Choroid plexus epithelial cell (primary cell): ENCODE measurements around the gene HOXC5.
A peak's percentile ranks its signal among the peaks of the same experiment; 100 is the strongest.

ENCODE experiments used
- DNase-seq: peaks from one replicate; pipeline ENCODE4 v3.0.0-alpha.2; 2010; ENCODE audit warnings: low read depth
- H3K4me3 ChIP-seq: 2 replicates; pipeline ENCODE4 v1.5.1; 2011; ENCODE audit warnings: low read depth, mild to moderate bottlenecking, control low read depth, low read length, moderate library complexity
- TF ChIP-seq, protein P1 (sequence below): conservative IDR thresholded peaks from 2 replicates; pipeline ENCODE4 v1.5.1; 2011; ENCODE audit warnings: low read depth, mild to moderate bottlenecking, control low read depth, inconsistent platforms, low read length, moderate library complexity

The HOXC5 gene

DNA sequence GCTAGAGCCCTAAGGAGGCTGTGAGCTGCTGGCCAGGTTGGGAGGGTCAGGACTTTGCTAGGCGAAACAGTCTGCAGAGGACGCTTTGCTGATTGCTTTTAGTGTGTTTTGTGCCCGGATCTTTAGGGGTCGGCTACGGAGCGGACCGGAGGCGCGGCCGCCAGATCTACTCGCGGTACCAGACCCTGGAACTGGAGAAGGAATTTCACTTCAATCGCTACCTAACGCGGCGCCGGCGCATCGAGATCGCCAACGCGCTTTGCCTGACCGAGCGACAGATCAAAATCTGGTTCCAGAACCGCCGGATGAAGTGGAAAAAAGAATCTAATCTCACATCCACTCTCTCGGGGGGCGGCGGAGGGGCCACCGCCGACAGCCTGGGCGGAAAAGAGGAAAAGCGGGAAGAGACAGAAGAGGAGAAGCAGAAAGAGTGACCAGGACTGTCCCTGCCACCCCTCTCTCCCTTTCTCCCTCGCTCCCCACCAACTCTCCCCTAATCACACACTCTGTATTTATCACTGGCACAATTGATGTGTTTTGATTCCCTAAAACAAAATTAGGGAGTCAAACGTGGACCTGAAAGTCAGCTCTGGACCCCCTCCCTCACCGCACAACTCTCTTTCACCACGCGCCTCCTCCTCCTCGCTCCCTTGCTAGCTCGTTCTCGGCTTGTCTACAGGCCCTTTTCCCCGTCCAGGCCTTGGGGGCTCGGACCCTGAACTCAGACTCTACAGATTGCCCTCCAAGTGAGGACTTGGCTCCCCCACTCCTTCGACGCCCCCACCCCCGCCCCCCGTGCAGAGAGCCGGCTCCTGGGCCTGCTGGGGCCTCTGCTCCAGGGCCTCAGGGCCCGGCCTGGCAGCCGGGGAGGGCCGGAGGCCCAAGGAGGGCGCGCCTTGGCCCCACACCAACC is 3.1 kb upstream of the HOXC5 start:
- TF ChIP-seq, protein P1, sequence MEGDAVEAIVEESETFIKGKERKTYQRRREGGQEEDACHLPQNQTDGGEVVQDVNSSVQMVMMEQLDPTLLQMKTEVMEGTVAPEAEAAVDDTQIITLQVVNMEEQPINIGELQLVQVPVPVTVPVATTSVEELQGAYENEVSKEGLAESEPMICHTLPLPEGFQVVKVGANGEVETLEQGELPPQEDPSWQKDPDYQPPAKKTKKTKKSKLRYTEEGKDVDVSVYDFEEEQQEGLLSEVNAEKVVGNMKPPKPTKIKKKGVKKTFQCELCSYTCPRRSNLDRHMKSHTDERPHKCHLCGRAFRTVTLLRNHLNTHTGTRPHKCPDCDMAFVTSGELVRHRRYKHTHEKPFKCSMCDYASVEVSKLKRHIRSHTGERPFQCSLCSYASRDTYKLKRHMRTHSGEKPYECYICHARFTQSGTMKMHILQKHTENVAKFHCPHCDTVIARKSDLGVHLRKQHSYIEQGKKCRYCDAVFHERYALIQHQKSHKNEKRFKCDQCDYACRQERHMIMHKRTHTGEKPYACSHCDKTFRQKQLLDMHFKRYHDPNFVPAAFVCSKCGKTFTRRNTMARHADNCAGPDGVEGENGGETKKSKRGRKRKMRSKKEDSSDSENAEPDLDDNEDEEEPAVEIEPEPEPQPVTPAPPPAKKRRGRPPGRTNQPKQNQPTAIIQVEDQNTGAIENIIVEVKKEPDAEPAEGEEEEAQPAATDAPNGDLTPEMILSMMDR: no peak
- H3K4me3 ChIP-seq: no peak overlapping the region

DNA sequence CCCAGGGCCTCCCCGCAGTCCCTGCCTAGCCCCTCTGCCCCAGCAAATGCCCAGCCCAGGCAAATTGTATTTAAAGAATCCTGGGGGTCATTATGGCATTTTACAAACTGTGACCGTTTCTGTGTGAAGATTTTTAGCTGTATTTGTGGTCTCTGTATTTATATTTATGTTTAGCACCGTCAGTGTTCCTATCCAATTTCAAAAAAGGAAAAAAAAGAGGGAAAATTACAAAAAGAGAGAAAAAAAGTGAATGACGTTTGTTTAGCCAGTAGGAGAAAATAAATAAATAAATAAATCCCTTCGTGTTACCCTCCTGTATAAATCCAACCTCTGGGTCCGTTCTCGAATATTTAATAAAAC is 2.4 kb upstream of the HOXC5 start:
- DNase-seq: no peak
- TF ChIP-seq, protein P1: no peak
- H3K4me3 ChIP-seq: no peak overlapping the region

More for the DNA sequence above, 3.1 kb upstream of the HOXC5 start:
- no peak for DNase-seq

DNA sequence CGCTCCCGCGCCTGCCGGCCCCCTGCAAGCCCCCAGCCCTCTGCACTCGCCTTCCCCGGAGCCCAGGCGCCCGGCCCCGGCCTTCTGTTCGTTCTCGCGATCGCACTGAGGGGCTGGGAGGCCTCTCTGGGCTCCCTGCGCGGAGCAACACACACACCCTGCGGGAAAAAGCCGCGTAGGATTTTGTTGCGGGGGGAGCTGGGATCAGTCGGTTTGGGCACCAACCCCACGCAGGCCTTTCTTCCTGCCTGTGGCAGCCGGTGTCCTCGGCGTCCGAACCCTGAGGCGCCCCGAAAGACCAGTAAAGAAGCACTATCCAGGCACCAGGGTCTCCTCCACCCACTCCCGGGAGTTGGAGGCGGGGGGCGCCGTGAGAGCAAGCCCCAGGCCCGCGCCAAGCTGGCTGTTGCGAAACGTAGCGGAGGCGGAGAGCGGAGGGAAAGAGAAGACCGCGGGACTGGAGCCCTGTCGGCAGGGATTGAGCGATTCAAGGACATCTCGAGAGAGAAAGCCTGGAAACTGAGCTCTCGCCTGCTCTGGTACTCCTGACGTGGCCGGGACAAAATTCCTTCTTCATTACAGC is 1.9 kb upstream of the HOXC5 start:
- DNase-seq: peak; percentile 3
- H3K4me3 ChIP-seq: no peak overlapping the region
- TF ChIP-seq, protein P1: no peak

DNA sequence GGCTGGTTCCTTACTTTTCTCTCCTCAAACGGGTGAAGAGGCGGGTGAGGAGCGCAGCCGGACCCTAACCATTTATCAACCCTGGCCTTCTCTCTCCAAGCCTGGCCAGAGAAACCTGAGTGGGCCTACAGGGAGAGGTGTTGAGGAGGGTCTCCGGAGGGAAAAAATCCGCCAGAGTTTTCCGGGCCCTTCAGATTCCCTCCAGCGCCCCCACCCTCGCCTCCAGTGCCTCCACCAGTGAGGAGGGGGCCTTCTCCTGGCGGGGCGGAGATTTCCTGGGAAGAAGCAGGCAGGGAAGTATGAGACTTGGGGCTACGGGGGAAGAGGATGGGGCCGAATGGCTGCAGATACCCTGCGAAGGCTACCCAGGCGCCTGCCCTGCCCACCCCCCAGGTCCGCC is 1.4 kb upstream of the HOXC5 start:
- TF ChIP-seq, protein P1: no peak
- DNase-seq: no peak
- no peak overlapping the region for H3K4me3 ChIP-seq

DNA sequence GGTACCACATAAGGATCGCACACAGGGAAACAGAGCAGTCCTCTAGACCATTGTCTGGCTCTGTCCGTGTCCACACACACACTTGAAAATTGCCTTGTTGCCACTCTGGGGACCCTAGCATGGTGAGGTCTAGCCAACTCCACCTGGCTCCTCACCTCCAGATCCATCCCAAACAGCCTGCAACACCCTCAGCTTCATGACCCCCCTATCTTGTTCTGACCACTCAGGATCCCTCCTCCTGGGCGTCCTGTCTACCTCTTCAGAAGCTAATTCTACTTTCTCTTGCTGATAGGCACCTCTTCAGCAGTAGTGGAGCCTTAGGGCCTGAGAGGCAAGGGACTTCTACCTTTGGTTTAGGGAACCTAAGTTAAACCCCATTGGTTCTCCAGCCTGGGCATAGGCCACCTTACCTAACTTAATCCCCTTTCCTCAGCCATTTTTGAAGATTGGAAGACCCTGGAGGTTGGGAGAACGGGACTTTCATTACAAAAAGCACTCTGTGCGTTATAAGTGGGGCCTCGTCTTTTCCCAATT is 697 bp upstream of the HOXC5 start:
- no peak overlapping the region for H3K4me3 ChIP-seq
- DNase-seq: no peak
- TF ChIP-seq, protein P1: no peak

DNA sequence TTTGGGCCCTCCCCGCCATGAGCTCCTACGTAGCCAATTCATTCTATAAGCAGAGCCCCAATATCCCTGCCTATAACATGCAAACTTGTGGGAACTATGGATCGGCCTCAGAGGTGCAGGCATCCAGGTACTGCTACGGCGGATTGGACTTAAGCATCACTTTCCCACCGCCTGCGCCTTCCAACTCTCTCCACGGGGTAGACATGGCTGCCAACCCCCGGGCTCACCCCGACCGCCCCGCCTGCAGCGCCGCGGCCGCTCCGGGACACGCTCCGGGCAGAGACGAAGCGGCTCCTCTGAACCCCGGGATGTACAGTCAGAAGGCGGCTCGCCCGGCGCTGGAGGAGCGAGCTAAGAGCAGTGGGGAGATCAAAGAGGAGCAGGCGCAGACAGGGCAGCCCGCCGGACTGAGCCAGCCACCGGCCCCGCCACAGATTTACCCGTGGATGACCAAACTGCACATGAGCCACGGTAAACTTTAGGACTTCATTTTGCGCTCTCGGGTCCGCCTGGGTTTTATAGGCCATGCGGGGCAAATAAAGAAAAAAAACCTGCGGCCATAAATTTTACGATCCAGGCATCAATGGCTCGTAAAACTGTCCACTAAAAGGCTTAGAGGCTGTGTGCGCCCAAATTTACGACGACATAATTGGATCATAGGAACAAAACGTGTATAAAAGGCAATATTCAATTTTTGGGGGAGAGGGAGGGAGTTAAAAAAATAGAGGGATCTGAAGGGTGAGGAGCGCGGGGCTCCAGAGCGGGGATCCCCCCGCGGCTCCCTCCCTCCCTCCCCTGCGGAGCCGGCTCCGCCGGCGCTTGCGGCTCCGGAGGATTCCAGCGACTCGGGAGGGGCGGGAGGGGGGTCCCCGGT is 493 bp downstream of the HOXC5 start:
- TF ChIP-seq, protein P1: no peak
- no peak overlapping the region for H3K4me3 ChIP-seq
- DNase-seq: no peak
